Transverse colon (tissue), 4 donors: ENCODE results near the gene CHTF18.

Experiments
- CTCF ChIP-seq, 5 experiments: fragments of 200-600 bp in 3 of 5; fragments of 450-650 bp in 2 of 5; sonication (generic) in 3 of 5; IDR thresholded peaks; 1 replicate in 2 of 5; 2 replicates in 3 of 5; pipeline ENCODE4 v1.5.1; 2016 to 2017; ENCODE audit warnings: antibody characterized with exemption in 5 of 5, inconsistent platforms in 3 of 5, mild to moderate bottlenecking in 2 of 5, moderate library complexity in 1 of 5
- EP300 ChIP-seq: sonication (generic); formaldehyde crosslinking; IDR thresholded peaks from one replicate; pipeline ENCODE4 v1.6.1; 2017; ENCODE audit warnings: antibody characterized with exemption, low read depth
- POLR2A ChIP-seq: fragments of 450-650 bp; IDR thresholded peaks from one replicate; pipeline ENCODE4 v1.6.1; 2016; ENCODE audit warnings: antibody characterized with exemption, mild to moderate bottlenecking, moderate library complexity
- POLR2AphosphoS5 ChIP-seq, 3 donors: sonication (generic); formaldehyde crosslinking; IDR thresholded peaks; one replicate each; pipeline ENCODE4 v1.6.1; 2016; ENCODE audit warnings: antibody characterized with exemption in 3 of 3

GRCh38 chr16:818592-818991, 30.2 kb downstream of the CHTF18 start:
- TF ChIP-seq CTCF (IDR thresholded peaks at IDR 0.05): no peak
- no peak for TF ChIP-seq POLR2A
- TF ChIP-seq POLR2AphosphoS5 (IDR thresholded peaks at IDR 0.05): no peak
- no peak for TF ChIP-seq EP300
